Stimulated activated CD8-positive, alpha-beta memory T cell treated with anti-CD3 and anti-CD28 coated beads, Interleukin-4, amount 100 ng/mL, for 24 hours (primary cell): ENCODE results near the gene EEPD1.

Source experiments
- DNase-seq: peaks from one replicate; pipeline ENCODE4 v3.0.0-alpha.2; 2020; ENCODE audit warnings: low read depth

EEPD1 gene

DNA sequence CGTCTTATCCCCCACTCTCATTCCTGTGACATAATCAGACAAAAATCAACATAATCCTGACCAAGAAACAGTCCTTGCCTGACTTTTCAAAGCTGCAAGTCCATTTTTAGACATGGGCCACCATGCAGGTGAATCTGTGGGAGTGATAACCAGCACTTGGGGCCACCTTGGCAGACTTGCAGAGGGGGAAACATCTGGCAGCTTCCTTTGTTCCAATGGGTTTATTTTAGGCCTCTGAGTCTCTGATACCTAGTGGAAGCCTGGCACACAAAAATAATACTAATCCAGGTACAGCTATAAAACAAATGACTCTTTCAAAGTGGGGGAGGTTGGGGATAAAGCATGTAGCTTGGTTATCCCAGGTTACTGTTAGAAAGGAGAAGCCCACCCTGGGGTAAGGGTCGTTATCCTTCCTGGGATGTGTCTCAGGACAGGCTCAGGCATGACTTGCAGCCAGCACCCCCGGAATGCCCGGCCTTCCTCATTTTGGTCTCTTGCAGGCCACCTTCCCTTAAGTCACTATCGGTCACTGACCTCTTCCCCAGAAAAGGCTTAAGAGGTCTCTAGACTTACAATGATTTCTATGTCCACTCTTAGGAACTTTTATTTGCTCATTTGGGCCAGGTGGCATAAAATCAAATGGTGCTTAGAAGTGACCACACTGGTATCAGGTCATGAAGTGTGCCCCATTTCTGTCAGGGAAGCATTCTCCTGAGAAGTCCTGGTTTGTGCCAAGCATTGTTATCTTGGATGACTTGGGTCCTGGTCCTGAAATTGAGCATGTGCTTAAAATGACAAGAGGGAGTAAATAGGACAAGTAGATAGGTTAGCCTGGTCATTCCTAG is 37.6 kb downstream of the EEPD1 start:
- DNase-seq = no peak

DNA sequence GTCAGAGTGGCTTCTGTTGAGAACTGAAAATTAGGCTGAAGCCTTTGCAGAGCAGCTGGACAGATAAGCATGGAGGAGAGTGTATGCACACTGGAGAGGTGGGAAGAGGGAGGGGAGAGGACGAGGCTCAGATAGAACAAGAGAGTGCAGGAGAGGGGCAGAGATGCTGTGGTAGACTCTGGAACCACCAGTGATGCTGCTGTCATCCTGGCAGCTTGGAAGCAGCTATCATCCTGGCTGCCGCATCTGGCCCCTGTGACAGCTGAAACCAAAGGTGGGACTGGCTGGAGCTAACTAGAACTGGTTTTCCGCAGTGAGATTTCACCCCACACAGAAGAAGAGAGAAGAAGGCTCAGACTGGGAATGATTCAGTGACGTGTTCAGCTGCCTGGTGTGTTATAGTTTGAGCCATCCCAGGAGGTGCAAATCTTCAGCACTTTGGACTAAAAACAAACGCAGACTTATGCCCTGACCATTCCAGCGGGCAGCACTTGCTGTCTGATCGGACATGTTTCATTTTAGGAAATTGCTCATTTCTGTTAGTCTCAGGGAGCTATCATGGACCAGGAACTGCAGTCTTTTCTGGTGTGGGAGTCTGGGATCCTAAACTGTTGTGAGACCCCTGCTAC is 38.4 kb downstream of the EEPD1 start:
- DNase-seq = no peak

DNA sequence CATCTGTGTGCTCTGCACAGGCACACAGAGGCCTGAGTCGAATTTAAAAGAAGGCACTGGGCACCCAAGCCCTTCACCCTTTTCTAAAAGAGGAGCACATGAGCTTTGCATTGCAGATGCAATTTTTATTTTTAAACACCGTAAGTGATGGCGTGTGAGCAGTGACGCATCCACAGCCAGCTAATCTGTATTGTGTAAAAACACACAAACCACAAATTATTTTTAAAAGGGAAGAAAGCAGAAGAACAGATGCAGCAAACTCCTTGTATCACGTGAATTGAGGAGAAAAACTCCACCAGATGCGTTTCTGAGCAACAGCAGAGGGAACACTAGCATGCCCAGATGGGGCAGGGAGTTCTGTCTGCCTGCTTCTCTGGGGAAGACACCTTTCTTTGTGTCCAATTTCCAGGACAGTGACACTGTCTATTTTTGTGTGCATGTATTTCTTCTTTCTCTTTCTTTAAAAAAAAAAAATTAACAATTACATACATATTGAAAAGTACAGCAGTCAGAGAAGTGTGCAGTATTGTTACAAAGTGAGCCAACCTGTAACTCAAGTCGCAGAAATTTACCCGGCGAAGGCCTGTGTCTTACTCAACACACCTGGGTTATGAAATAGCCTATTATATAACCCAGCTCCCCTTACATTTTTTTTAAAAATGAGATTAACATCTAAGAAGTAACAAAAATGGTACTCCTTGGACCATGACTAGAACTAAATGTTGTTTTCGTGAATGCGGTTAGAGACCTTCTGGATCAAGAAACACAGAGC is 39.2 kb downstream of the EEPD1 start:
- no peak for DNase-seq

DNA sequence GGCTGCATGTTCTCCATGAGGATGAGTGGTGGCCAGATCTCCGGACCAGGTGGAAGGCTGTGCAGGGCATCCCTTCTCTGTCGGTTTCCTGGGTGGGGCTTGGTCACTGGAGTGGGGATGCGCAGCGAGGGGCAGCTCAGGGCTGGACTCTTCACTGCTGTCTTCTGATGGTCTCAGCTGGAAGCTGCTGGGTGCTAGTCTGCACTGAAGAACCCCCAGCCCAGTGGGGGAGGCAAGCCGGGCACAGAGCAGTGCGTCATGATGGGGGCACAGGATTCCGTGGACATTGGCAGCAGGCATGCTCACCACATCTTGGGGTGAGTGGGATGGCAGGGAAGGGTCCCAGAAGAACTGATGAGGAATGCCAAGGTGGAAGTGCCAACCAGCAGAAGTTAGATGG is 39.8 kb downstream of the EEPD1 start:
- no peak for DNase-seq

DNA sequence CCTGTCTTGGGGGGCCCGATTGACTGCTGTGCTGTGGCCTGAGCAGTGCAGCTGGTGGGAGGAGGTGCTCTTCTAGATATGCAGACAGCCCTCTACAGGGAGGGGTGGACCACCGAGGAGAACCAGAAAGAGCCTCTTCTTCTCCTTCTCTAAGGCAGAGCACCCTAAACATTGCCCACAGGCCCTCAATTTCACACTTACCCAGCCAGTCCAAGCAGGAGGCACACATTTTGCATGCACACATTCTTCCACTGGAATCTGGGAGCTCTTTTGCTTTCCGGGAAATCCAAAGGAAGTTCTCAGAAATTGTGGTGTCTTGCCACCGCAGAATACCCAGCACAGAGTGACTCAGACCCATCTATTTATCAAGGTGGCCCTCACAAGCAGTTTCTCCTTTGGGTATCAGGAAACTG is 45.8 kb downstream of the EEPD1 start:
- DNase-seq = no peak

DNA sequence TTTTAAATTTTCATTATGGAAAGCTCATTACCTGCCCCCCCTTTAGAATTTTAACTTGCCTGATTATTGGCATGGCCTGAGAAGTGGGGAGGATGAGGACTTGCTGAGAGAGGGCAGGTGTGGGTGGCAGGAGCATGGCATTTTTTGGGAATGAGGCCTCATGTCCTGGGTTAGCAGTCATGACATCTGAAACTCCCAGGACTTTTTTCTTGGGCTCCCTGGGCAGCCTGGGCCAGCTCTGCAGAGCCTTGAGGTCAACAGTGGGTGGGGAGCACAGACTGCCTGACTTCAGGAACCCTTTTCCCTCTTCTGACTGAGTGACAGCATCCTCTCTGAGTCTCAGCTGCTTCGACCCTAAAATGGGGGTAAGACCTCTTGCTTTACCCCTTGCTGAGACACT is 46.3 kb downstream of the EEPD1 start:
- DNase-seq = no peak

DNA sequence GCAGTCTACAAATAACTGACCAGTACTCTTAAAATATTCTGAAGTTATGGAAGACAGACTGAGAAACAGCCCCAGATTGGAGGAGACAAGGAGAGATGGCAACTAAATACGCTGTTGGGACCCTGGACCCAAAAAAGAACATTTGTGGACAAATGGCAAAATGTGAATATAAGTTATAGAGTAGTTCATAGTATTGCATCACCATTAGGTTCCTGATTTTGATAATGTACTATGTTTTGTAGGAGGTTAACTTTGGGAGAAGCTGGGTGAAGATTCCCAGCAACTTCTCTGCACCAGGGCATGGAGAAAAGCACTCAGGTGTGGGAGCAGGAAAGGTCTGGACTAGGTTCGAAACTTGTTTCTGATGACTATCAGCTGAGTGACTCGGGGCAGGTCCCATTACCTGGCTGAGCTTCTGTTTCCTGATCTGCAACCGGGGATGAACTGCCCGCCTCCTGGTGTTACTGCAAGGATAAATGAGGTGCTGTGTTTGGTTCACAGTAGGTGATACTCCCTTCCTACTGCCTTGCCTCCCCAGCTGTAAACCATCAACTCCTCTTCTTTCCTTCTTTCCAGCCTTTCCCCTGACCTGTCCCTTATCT is 48.2 kb downstream of the EEPD1 start:
- DNase-seq = no peak

DNA sequence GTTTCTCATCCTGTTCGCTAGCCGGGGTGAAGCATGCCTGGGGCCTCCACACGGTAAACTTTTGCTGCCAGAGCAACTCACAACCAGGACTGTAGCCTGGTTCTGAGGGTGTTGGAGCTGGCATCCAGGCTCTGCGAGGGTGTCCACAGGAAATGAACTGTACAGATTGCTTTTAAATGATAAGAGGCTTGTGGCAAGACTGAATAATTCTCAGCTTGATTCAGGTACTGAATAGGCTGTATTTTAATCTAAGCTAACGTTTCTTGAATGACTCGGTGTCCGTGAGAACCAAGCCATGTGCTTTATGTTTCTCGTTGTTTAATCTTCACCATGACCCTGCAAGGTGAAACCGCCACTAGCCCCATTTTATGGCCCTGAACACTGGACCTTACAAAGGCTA is 49.3 kb downstream of the EEPD1 start:
- no peak for DNase-seq

DNA sequence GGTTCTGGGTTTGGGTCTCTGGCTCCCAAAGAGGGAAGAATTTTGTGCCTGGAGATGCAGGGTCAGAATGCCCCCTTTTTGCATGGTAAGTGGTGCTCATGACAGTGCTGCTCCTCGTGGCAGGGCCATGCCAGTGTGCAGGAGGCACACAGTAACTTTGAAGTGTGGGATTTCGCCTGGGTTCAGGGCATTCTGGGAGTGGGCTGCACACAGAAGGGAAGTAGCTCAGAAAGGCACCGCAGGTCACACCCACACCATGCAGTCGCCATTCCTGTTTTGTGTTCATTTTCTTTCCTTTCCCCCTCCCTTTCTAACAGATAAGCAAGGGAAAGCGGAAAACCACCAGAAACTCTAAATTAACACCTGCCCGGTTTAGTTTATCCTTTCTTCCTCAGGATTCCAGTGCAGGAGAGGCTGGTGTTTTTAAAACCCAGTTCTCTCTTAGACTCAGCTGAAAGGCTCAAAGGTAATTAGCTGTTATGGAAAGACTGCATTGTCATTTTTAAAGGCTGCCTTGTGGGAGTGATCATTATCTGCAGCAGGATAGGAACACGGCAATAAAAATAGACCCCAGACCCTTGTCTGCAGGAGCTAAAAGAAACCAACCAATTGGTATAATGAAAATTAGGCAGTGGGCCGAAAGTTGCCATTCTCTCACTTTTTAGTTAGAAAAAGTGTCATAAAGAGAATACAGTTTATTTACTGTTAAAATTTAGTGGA is 50.2 kb downstream of the EEPD1 start:
- no peak for DNase-seq

DNA sequence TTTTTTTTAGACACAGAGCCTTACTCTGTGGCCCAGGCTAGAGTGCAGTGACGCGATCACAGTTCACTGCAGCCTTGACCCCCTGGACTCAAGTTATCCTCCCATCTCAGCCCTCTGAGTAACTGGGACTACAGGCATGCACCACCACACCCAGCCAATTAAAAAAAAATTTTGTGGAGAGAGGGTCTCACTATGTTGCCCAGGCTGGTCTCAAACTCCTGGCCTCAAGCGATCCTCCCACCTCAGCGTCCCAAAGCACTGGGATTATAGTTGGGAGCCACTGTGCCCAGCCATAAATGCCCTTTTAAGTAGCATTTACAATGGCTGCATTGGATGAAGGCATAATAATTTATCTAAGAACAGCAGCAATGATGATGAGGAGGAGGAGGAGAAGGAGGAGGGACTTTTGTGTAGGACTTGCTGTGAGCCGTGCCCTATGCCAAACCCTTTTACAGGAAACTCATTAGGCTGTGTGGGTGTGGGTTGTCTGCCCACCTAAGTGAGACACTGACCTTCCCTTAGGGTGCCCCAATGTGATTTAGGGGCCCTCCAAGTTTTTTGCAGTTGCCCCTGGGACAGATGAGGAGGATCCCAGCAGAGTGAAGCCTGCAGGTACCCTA is 51.1 kb downstream of the EEPD1 start:
- DNase-seq = no peak

DNA sequence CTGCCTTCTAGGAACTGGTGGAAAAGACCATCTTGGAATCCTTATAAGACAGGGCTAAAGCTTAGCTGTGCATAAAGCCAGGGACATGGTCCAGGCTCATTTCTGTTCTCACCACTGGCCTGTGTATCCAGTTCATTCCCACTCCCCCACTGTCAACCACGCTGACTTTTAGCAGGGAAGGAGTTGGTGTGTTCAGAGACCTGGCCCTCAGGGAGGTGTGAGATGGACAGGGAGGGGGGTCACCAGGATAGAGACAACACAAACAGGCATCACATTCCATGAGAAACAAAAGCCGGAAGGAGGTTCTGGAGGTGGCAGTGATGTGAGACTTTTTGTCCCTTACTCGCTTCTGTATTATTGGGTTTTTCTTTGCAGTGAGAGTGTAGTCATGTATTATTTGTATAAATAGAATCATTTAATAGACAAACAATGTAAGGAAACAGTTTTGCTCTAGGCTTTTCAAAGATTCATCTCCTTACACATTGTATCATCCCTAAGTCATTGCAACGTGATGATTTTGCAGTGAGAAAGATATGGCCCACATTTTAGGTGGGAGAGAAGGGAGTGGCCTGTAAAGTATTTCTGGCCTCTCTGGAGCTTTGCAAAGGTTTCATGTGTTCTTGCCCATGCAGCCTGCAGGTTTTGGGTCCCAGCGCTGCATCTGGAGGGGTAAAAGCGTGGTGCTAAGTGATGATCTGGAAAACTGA is 52.0 kb downstream of the EEPD1 start:
- DNase-seq = no peak

DNA sequence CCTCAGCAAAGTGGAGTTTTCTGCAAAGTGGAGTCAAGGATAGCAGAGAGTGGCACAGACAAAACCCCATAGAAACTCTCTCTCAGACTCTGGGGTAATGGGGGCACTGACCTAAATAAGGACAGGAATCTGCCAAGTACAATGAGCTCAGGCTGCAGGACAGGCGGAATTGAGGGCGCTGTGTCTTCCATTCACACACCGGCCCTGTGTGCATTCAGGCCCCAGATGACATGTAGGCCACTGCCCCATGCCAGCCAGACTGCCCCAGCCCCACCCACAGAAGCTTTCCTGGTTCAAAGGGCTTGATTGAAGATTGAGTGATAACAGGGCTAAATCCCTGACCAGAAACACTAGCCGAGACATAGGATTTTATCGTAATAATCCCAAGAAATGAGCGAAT is 52.7 kb downstream of the EEPD1 start:
- no peak for DNase-seq

DNA sequence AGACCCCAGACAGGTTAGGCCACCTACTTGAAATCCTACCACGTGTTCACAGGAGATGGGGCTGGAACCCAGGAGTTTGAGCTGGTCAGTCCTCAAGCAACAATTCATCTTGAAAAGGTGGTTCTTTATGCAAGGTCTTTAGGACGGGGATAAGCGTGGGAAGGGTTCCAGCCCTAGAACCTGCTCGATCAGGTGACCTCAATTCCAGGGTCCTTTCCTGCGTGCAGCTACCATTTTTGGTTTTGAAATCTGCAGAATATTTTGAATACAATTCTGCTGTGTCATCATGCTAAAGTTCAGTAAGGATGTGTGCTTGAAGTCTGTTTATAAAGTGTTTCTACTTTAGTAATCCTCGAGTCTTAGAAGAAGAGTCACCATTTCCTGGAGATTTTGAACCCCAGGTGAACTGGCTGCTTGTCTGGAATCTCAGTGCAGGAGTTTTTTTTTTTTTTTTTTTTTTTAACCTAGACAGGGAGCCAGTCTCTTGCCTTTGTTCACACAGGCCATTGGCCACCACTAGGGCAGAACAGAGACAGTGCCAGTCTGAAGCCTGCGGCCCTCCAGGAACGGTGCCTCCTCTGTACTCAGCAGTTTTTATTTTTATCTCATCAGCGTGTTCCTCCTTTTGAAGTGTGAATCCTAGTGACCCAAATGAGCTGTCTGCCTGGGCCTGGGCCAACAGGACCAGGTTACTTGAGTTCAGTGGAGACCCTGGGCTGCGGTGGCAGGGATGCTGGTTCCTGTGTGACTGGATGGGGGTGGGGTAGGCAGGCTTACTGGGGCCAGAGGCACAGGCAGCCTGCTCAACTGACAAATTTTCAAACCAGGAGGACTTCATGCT is 54.6 kb downstream of the EEPD1 start:
- no peak for DNase-seq

DNA sequence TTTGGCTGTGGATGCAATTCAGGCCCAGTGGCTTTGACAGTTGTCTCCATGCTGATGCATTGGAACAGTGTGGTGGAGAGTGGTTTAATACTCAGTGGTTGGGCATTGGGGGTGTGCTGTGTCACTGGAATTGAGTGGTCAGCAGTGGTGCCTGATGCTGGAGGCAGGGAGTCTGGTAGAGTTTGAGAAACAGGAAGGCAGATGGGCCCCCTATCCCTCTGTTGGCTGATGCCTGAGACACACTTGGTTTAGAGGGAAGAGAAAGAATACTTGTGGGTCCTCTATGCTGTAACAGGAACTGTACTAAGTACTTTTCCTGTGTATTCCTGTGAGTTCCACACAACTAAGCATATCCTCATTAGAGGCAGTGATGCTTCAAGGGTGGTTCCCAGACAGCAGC is 55.4 kb downstream of the EEPD1 start:
- no peak for DNase-seq

DNA sequence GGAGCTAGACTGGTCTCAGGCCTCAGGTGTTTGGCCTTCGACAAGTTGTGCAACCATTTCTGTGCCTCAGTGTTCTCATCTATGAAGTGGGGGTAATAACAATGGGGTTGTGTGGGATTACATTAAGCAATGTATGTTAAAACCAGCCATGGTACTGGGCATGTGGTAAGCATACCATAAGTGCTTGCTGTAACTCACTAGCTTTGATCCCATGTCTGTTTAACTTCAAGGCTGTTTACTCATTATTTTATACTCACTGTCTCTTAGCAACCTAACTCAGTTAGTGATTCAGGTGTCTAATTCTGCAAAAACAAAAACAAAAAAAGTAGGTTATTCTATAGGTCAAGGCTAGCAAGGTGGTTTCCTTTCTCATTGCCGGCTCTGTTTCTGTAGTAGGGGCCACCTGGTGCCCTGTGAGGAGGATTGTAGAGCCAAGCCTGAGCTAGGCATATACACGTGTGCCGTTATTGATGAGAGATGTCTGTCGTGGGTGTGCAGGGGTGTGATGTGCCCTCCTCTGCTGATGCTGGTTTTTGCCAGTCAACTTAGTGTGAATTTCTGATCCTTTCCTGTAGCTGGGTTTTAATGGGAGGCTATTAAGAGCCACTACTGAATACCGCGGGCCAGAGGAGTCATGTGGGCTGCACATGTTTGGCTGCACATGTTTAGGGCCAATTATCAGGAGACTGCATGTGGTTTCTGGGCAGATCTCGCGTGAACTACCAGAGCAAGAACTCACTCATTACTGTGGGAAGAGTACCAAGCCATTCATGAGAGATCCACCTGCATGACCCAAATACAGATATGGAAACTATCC is 56.2 kb downstream of the EEPD1 start:
- no peak for DNase-seq

DNA sequence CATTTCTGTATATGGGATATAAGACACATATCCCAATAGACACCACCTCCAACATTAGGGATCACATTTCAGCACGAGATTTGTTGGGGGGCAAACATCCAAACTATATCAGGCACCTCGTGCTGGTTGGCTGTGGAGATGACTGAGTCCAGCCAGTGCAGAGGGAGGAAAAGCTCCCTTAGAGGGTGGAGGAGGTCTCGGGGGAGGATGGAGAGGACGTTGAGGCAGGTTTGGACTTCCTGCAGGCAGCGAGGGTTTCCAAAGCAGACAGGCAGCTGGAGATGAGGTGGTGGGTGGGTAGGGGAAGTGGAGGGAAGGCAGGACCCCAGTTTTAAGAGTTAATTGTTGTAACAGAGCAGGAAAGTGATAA is 56.7 kb downstream of the EEPD1 start:
- no peak for DNase-seq

DNA sequence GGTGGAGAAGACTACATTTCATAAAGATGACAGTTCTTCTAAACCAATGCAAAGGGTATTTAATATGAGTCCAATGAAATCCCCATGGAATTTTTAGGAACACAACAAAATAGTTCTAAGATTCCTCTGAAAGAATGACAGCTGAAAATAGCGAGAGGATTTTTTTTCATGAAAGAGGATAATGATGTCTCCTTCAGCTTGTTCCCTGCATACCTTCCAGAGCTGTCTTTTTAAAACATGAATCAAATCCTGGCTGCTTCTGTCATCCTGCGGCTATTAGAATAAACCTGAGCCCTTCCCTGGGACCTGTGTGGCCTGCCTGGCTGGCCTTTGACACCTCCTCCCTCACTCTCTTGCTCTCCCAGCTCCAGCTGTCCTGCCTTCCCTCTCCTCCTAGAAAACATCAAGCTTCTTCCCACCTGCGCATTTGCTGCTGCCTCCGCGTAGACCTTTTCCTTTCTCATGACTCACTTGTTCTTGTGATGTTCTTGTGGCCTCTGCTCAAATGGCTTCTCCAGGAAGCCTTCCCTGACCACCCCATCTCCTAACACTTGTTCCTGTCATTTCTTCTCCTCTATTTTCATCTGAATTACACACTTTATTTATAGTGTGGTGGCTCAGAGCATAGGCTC is 57.4 kb downstream of the EEPD1 start:
- DNase-seq = no peak

DNA sequence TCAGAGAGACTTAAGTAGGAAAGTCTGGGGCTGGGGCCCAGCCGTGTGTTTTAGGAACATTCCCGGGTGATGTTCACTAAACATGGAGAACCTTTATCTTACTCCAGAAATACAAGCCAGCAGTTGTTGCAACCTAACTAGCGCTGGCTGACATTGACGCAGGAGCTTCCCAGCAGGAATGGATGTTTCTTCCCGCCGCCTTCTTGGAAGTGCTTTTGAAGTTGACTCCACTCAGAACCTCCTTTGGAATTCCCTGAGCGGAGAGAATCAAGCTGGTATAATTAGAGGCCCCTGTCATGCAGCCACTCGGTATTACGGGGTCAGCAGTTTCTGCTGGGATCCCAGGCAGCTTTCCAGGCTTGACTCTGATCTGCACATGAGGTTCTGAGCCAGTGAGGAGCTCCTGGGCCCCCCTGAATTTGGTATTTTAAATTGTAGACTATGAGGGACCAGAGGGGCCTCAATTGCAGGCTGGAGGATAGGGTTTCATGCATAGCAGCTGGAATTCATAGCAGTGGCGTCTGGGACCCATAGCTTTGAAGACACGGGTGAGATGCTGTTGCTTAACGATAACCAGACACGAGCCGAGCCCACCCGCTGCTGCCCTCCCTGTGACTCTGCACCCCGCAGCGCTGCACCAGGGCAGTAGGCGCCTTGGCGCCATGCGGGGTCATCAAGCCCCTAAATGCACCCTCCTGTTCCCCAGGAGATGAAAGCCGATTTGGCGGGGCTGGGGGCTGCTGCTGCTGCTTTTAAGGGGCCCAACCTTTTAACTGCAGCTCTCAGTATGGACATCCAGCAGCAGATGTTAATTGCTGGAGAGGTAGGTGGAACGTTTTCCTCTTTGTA is 61.8 kb downstream of the EEPD1 start:
- DNase-seq = no peak
